Pancreas (tissue), 10 donors: Measurements from ENCODE around the gene CYP2D6. TPM values are rescaled to one million over a fixed set of nuclear protein-coding genes. Genes with fewer than 3 reads are reported as not detected.
A peak's percentile ranks its signal among the peaks of the same experiment; 100 is the strongest.

Experiments used
- ATAC-seq, 4 donors: fragments of 200-7000 bp; cut with Tn5 transposase; one replicate each; pipeline versions ENCODE4 v1.8.0 to v1.9.1; 2020; ENCODE audit warnings: mild to moderate bottlenecking in 4 of 4, moderate library complexity in 4 of 4
- DNase-seq, 6 donors: peaks; one replicate each; pipeline ENCODE4 v3.0.0-alpha.2; 2020
- FAIRE-seq: peaks from 2 replicates; lab custom pipeline; 2012; peaks lifted over from hg19 to GRCh38; lab: Jason Lieb, UNC
- H3K27ac ChIP-seq, 4 donors: fragments of 200-600 bp; sonication (generic); 1 replicate in 3 of 4; 2 replicates in 1 of 4; pipeline versions ENCODE4 v1.5.0 to v1.8.0; 2020
- H3K27me3 ChIP-seq, 4 donors: fragments of 200-600 bp; one replicate each; pipeline ENCODE4 v1.8.0; 2021
- H3K36me3 ChIP-seq, 3 donors: fragments of 200-600 bp; sonication (generic) in 1 of 3; one replicate each; pipeline versions ENCODE4 v1.5.0 to v1.8.0; 2020 to 2021
- H3K4me1 ChIP-seq, 3 donors: fragments of 200-600 bp; one replicate each; pipeline ENCODE4 v1.8.0; 2021
- H3K4me3 ChIP-seq, 4 donors: fragments of 200-600 bp; sonication (generic) in 2 of 4; one replicate each; pipeline versions ENCODE4 v1.5.0 to v1.8.0; 2020 to 2021
- H3K9me3 ChIP-seq, 4 donors: fragments of 200-600 bp; one replicate each; pipeline ENCODE4 v1.8.0; 2021
- CTCF ChIP-seq, 4 donors: fragments of 200-600 bp; sonication (generic) in 3 of 4; IDR thresholded peaks; one replicate each; pipeline versions ENCODE4 v1.5.0 to v1.8.0; 2021; ENCODE audit warnings: antibody characterized with exemption in 4 of 4
- WGBS, 2 donors: extraction: QIAGEN DNeasy Blood & Tissue Kit; methylation state at CpG; one replicate each; pipeline ENCODE4 v1.1.7; 2013; 5-methylcytosine and 5-hydroxymethylcytosine counted together
- intact Hi-C, 3 donors: fragments of 100-400 bp; cut with DNase I; formaldehyde crosslinking; loops; one replicate each; pipeline versions ENCODE4 v1.11.1 to v1.14.2; 2022
- polyA plus RNA-seq, 2 donors: library from polyadenylated mRNA; stranded (reverse); fragments of 200-250 nt; gene quantifications; one replicate each; pipeline ENCODE4 v1.2.3, GENCODE V29; 2013
- total RNA-seq, 6 donors: library from RNA; stranded (reverse); fragmentation: NEBNext Ultra II Directional in 4 of 6; extraction: Animal tissue kit (Norgen Biotek cat#: 25700) in 4 of 6; gene quantifications; one replicate each; pipeline versions ENCODE4 v1.2.1 to v1.2.4, GENCODE V29; 2021 to 2023
- donor health status: healthy with polysubstance abuse.
- donor health status: DM: no; HTN: no; CAD: no; lungs with moderate emphysema.
- donor health status: DM: no; HTN: no; CAD: no.
- donor health status: control.
- donor health status: control.
- donor health status: Bipolar disorder and iron deficiency.
- donor health status: DM: yes; HTN: yes; CAD: no.
- donor health status: DM: no; HTN: no; CAD: no.
- donor health status: DM: no; HTN: no; CAD: no.
- donor health status: DM: yes; HTN: yes; CAD: no.

CYP2D6 gene
- total and polyA plus RNA-seq, 8 donors, result 0.35 to 7.3 (median 0.66) TPM

DNA sequence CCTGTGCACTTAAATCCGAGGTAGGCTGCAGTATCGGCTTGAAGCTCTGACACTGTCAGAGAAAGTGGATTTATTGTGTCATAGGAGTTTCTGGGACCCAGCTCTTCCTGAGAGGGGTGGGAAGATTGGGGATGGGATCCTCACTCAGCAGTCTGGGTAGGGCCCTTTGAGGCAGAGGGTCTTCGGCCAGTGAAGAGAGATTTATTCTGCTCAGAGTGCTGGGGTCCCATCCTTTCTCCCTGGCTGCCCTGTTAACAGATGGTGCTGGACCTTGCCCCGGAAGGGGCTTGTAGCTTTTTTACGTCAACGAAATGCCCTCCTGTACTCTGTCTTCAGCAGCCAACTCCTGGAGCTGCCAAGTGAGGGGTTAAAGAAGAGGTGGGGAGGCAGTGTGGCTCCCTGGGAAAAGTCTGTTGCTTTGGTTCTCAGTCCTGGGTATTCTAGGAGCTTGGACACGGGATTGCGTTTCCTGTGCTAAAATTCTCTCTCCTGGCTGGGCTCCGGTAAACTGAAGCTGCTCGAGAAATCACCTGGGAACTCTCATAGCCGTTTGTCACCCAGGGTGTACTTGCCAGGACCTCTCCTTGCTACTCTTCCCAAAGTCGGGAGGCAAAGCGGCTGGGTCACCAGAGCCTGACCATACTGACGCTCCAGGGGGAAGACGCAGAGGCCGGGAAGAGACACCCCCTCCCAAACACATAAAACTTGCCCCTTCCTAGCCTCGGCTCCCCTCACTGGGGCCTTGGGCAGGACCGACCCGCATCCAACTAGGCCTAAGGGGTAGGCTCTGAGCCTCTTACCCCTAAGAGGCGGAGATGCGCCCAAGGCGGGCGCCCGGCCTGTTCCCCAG is 51.9 kb downstream of the CYP2D6 start:
- Histone ChIP-seq H3K27me3 (no peaks in the 10 kb centered on the region), H3K27ac (peak overlapping the region; percentile 83 to 97 (median 93)), H3K4me3 (peak overlapping the region; percentile 2 to 51 (median 50)), H3K36me3 (peaks cover 0 to 28% (median 4%) of the 10 kb centered on the region in 3 donors), H3K9me3 (no peaks in the 10 kb centered on the region), H3K4me1 (peaks cover 10 to 23% (median 21%) of the 10 kb centered on the region in 3 donors)
- 24 to 31% methylated on average over 24 of the region's 24 CpGs for WGBS, 2 donors
- no peak for FAIRE-seq
- TF ChIP-seq CTCF (IDR thresholded peaks at IDR 0.05), result no peak
- peak in 2 of 6 donors; percentile 44 to 66 for DNase-seq
- peak; percentile 3 to 9 (median 4) for ATAC-seq
- intact Hi-C loops, result no loop called here

DNA sequence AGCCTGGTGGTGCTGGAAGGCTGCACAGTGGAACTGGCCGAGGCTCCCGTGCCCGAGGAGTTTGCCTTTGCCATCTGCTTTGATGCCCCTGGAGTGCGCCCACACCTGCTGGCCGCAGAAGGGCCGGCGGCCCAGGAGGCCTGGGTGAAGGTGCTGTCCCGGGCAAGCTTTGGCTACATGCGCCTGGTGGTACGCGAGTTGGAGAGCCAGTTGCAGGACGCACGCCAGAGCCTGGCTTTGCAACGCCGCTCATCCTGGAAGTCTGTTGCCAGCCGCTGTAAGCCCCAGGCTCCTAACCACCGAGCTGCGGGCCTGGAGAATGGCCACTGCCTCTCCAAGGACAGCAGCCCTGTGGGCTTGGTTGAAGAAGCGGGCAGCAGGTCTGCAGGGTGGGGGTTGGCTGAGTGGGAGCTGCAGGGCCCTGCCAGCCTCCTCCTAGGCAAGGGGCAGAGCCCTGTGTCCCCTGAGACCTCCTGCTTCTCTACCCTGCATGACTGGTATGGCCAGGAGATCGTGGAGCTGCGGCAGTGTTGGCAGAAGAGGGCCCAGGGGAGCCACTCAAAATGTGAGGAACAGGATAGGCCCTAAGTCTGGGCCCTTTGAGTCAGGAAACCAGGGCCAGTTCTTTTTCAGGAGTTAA is 53.0 kb downstream of the CYP2D6 start:
- intact Hi-C loops, result no loop called here
- Histone ChIP-seq H3K9me3 (no peaks in the 10 kb centered on the region), H3K36me3 (peaks cover 0 to 19% (median 2%) of the 10 kb centered on the region in 3 donors), H3K27me3 (no peaks in the 10 kb centered on the region), H3K4me3 (no peak overlapping the region), H3K4me1 (peaks cover 10 to 25% (median 23%) of the 10 kb centered on the region in 3 donors), H3K27ac (peak overlapping the region in 2 of 4 donors; percentile 92 to 97)
- FAIRE-seq, result no peak
- no peak for TF ChIP-seq CTCF (IDR thresholded peaks at IDR 0.05)
- DNase-seq, result peak in 2 of 6 donors; percentile 55 to 80
- no peak for ATAC-seq
- 88 to 89% methylated on average over 21 of the region's 21 CpGs for WGBS, 2 donors

DNA sequence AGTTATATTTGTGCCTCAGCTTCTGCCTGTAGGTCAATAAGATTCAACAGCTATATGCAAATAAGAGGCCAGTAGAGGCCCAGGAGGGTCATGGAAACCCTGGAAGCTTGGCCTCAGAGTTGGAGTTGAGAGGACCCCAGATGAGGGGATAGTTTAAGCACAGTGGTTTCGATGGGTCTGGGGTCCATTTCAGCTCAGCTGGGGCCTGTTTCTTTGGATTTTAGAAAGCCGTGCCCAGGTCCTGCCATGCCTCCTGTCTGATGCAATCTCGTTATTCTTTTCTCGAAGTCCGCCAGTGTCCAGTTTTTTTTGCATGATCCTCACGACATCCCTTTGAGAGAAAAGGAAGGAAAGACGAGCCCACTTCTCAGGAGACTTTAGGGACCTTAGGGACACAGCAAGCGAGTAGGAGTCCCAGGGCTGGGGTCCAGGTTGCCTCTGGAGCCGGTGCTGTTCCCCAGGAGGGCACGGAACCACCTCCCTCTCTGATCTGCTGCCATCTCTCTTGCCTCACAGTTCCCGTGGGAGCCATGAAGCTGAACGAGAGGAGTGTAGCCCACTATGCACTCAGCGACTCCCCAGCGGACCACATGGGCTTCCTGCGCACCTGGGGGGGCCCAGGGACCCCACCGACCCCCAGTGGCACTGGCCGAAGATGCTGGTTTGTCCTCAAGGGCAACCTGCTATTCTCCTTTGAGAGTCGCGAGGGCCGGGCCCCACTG is 53.7 kb downstream of the CYP2D6 start:
- Histone ChIP-seq H3K36me3 (peaks cover 0 to 13% (median 0%) of the 10 kb centered on the region in 3 donors), H3K27ac (no peak overlapping the region), H3K9me3 (no peaks in the 10 kb centered on the region), H3K27me3 (no peaks in the 10 kb centered on the region), H3K4me1 (peaks cover 10 to 25% (median 23%) of the 10 kb centered on the region in 3 donors), H3K4me3 (no peak overlapping the region)
- WGBS, 2 donors, result 90 to 93% methylated on average over 20 of the region's 20 CpGs
- no peak for TF ChIP-seq CTCF (IDR thresholded peaks at IDR 0.05)
- FAIRE-seq, result no peak
- ATAC-seq, result no peak
- peak in 1 of 6 donors; percentile 19 for DNase-seq
- intact Hi-C loops, result no loop called here

Other genes with a start within 250 kb of the CYP2D6 start
- not detected for gene SHISA8, start 215.7 kb downstream of the CYP2D6 start, total RNA-seq
- not detected for gene SHISA8, start 215.7 kb downstream of the CYP2D6 start, polyA plus RNA-seq
- under 1 TPM in 4 of 6 donors, not detected in 2; 0.06 to 0.14 (median 0.12) TPM for gene TNFRSF13C, start 204.0 kb downstream of the CYP2D6 start, total RNA-seq
- under 1 TPM; 0.04 to 0.05 TPM for gene TNFRSF13C, start 204.0 kb downstream of the CYP2D6 start, polyA plus RNA-seq
- gene CENPM, start 183.7 kb downstream of the CYP2D6 start, total RNA-seq, result 1 to 10 TPM in 1 of 6 donors, under 1 TPM in 5; 0.23 to 1.7 (median 0.65) TPM
- gene CENPM, start 183.7 kb downstream of the CYP2D6 start, polyA plus RNA-seq, result under 1 TPM; 0.14 to 0.65 TPM
- gene SEPTIN3, start 161.4 kb downstream of the CYP2D6 start, total RNA-seq, result 1 to 10 TPM in 3 of 6 donors, under 1 TPM in 3; 0.22 to 1.6 (median 0.97) TPM
- 1 to 10 TPM; 1.9 to 8.5 TPM for gene SEPTIN3, start 161.4 kb downstream of the CYP2D6 start, polyA plus RNA-seq
- gene WBP2NL, start 132.0 kb downstream of the CYP2D6 start, total RNA-seq, result 1 to 10 TPM; 1.4 to 2.8 (median 1.7) TPM
- gene WBP2NL, start 132.0 kb downstream of the CYP2D6 start, polyA plus RNA-seq, result 1 to 10 TPM; 1.3 to 1.9 TPM
- 10 to 100 TPM in 1 of 6 donors, 1 to 10 TPM in 5; 3.1 to 13.9 (median 5.7) TPM for gene NAGA, start 60.0 kb downstream of the CYP2D6 start, total RNA-seq
- gene NAGA, start 60.0 kb downstream of the CYP2D6 start, polyA plus RNA-seq, result 1 to 10 TPM; 3.2 to 7.9 TPM
- gene PHETA2, start 56.6 kb downstream of the CYP2D6 start, total RNA-seq, result 1 to 10 TPM; 7.4 to 9.8 (median 9.5) TPM
- gene PHETA2, start 56.6 kb downstream of the CYP2D6 start, polyA plus RNA-seq, result 10 to 100 TPM; 10.1 to 10.9 TPM
- 10 to 100 TPM; 50.9 to 81.9 (median 58.1) TPM for gene SMDT1, start 51.1 kb downstream of the CYP2D6 start, total RNA-seq
- gene SMDT1, start 51.1 kb downstream of the CYP2D6 start, polyA plus RNA-seq, result 100 to 1,000 TPM in 1 of 2 donors, 10 to 100 TPM in 1; 53.1 to 119 TPM
- gene NDUFA6, start 40.0 kb downstream of the CYP2D6 start, total RNA-seq, result 10 to 100 TPM; 16.8 to 32.4 (median 23.0) TPM
- 10 to 100 TPM; 36.6 to 44.5 TPM for gene NDUFA6, start 40.0 kb downstream of the CYP2D6 start, polyA plus RNA-seq
- gene TCF20, start 139.8 kb upstream of the CYP2D6 start, total RNA-seq, result 10 to 100 TPM; 15.8 to 28.3 (median 17.8) TPM
- gene TCF20, start 139.8 kb upstream of the CYP2D6 start, polyA plus RNA-seq, result 1 to 10 TPM; 7.8 to 8.1 TPM